HL-60 (cell line): ENCODE data around the gene UTP20.

Experiments used
- CTCF ChIP-seq: IDR thresholded peaks from one replicate; pipeline ENCODE4 v1.5.1; 2011; ENCODE audit warnings: low read length, control low read depth, inconsistent platforms; ENCODE audit not compliant: insufficient read depth
- POLR2AphosphoS5 ChIP-seq: IDR thresholded peaks from 2 replicates; pipeline ENCODE4 v1.6.1; 2012; ENCODE audit warnings: low read depth

DNA sequence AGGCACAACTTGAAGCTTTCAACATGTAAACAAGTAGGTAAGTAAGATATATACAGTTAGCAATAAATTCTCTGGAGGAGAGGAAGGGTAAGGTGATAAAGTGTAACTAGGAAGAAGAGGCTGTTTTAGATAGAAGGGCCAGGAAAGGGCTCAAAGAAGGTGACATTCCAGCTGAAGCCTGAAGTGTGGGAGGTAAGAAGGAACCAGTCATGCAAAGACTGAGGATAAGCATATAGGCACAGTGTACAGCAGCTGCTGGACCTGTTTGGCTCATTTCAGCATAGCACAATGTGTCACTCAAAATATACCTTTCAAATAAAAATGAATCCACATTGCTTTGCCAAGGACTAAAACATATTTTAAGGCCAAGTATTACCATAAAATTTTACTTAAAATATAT, 156.2 kb downstream of the UTP20 start:
- TF ChIP-seq CTCF (no peak), POLR2AphosphoS5 (no peak)
